ENCODE results near the gene CORIN. TPM values are rescaled to one million over a fixed set of nuclear protein-coding genes. Genes with fewer than 3 reads are reported as not detected.

Gene CORIN
- total RNA-seq, 1 donor from 2014 or later: 2.1 TPM

- no peak for DNase-seq (ENCODE audit: low spot score)
- H3K36me3 Mint-ChIP-seq (ENCODE audit: low read depth): peaks cover 17% of the 10 kb centered on the region
- no peak for TF ChIP-seq CTCF (IDR thresholded peaks at IDR 0.05)
- H3K4me1 Mint-ChIP-seq (ENCODE audit: low read depth): peaks cover 37% of the 10 kb centered on the region
- no peak overlapping the region for H3K27ac Mint-ChIP-seq (ENCODE audit: unreplicated experiment)
- peaks cover 14% of the 10 kb centered on the region for H3K9me3 Mint-ChIP-seq (ENCODE audit: low read depth)
- no peaks in the 10 kb centered on the region for H3K27me3 Mint-ChIP-seq (ENCODE audit: low read depth)
- H3K4me3 Mint-ChIP-seq (ENCODE audit: unreplicated experiment): no peak overlapping the region
These were observed 198.3 kb downstream of the CORIN start for GRCh38 chr4:47639531-47639930.

- TF ChIP-seq CTCF (IDR thresholded peaks at IDR 0.05): no peak
- H3K4me1 Mint-ChIP-seq (ENCODE audit: low read depth): peaks cover 3% of the 10 kb centered on the region
- H3K27me3 Mint-ChIP-seq (ENCODE audit: low read depth): no peaks in the 10 kb centered on the region
- H3K4me3 Mint-ChIP-seq (ENCODE audit: unreplicated experiment): no peak overlapping the region
- peaks cover 2% of the 10 kb centered on the region for H3K9me3 Mint-ChIP-seq (ENCODE audit: low read depth)
- DNase-seq (ENCODE audit: low spot score): no peak
- H3K27ac Mint-ChIP-seq (ENCODE audit: unreplicated experiment): no peak overlapping the region
- H3K36me3 Mint-ChIP-seq (ENCODE audit: low read depth): peaks cover 2% of the 10 kb centered on the region
These were observed 206.7 kb downstream of the CORIN start for GRCh38 chr4:47631161-47631560.

- DNase-seq (ENCODE audit: low spot score): no peak
These were observed 213.8 kb downstream of the CORIN start for GRCh38 chr4:47624031-47624441.

GRCh38 chr4:47621181-47621580 lies 216.7 kb downstream of the CORIN start:
- peaks cover 28% of the 10 kb centered on the region for H3K4me1 Mint-ChIP-seq (ENCODE audit: low read depth)
- H3K27ac Mint-ChIP-seq (ENCODE audit: unreplicated experiment): no peak overlapping the region
- DNase-seq (ENCODE audit: low spot score): no peak
- no peak for TF ChIP-seq CTCF (IDR thresholded peaks at IDR 0.05)
- H3K36me3 Mint-ChIP-seq (ENCODE audit: low read depth): peaks cover 12% of the 10 kb centered on the region
- no peaks in the 10 kb centered on the region for H3K27me3 Mint-ChIP-seq (ENCODE audit: low read depth)
- no peak overlapping the region for H3K4me3 Mint-ChIP-seq (ENCODE audit: unreplicated experiment)
- peaks cover 10% of the 10 kb centered on the region for H3K9me3 Mint-ChIP-seq (ENCODE audit: low read depth)

More at GRCh38 chr4:47624031-47624441, 213.8 kb downstream of the CORIN start:
- Mint-ChIP-seq H3K27ac (ENCODE audit: unreplicated experiment) (peak overlapping the region; percentile 86), H3K4me3 (ENCODE audit: unreplicated experiment) (no peak overlapping the region), H3K36me3 (ENCODE audit: low read depth) (peaks cover 8% of the 10 kb centered on the region), H3K4me1 (ENCODE audit: low read depth) (peaks cover 28% of the 10 kb centered on the region), H3K9me3 (ENCODE audit: low read depth) (peaks cover 11% of the 10 kb centered on the region), H3K27me3 (ENCODE audit: low read depth) (no peaks in the 10 kb centered on the region)
- TF ChIP-seq CTCF (IDR thresholded peaks at IDR 0.05): no peak

- Mint-ChIP-seq H3K36me3 (ENCODE audit: low read depth) (peaks cover 12% of the 10 kb centered on the region), H3K27me3 (ENCODE audit: low read depth) (no peaks in the 10 kb centered on the region), H3K4me1 (ENCODE audit: low read depth) (peaks cover 18% of the 10 kb centered on the region), H3K4me3 (ENCODE audit: unreplicated experiment) (no peak overlapping the region), H3K9me3 (ENCODE audit: low read depth) (peaks cover 8% of the 10 kb centered on the region), H3K27ac (ENCODE audit: unreplicated experiment) (no peak overlapping the region)
- TF ChIP-seq CTCF (IDR thresholded peaks at IDR 0.05): no peak
- DNase-seq (ENCODE audit: low spot score): no peak
These were observed 218.2 kb downstream of the CORIN start for GRCh38 chr4:47619691-47620090.
